ENCODE data around the gene ANKS1B.

The ANKS1B gene

DNA sequence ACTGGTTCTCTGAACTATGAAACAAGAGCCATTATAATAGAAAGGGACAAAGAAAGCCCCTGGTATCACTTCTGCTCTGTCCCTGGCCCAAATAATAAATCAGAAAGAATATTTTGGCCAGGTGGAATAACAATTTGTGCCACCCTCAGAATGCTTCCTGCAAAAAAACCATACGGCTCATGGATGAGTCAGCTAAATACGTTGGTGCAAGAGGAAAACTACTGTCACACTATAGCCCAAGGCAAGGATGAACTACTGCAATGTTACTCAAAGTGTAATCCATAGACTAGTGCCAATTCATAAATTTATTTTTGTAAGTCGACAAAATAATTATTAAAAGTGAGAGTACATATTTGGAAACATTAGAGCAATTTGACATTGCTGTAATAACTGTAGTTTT lies 68.2 kb downstream of the ANKS1B start:
- H3K4me3 ChIP-seq (ENCODE audit: extremely low read depth, insufficient read depth, low read length, poor library complexity, severe bottlenecking): no peak overlapping the region
- H3K27ac ChIP-seq (ENCODE audit: low read depth, low read length, severe bottlenecking): no peak overlapping the region
- WGBS, 2 experiments (ENCODE audit: insufficient coverage in 2 of 2): 90 to 100% methylated on average over 1 to 2 of the region's 3 CpGs
- H3K4me1 ChIP-seq (ENCODE audit: control insufficient read depth, insufficient read depth, low read length, poor library complexity, severe bottlenecking): no peaks in the 10 kb centered on the region
- no peaks in the 10 kb centered on the region for H3K36me3 ChIP-seq (ENCODE audit: control insufficient read depth, insufficient read depth, low read length)
- H3K9me3 ChIP-seq (ENCODE audit: control insufficient read depth, low read length): no peaks in the 10 kb centered on the region

DNA sequence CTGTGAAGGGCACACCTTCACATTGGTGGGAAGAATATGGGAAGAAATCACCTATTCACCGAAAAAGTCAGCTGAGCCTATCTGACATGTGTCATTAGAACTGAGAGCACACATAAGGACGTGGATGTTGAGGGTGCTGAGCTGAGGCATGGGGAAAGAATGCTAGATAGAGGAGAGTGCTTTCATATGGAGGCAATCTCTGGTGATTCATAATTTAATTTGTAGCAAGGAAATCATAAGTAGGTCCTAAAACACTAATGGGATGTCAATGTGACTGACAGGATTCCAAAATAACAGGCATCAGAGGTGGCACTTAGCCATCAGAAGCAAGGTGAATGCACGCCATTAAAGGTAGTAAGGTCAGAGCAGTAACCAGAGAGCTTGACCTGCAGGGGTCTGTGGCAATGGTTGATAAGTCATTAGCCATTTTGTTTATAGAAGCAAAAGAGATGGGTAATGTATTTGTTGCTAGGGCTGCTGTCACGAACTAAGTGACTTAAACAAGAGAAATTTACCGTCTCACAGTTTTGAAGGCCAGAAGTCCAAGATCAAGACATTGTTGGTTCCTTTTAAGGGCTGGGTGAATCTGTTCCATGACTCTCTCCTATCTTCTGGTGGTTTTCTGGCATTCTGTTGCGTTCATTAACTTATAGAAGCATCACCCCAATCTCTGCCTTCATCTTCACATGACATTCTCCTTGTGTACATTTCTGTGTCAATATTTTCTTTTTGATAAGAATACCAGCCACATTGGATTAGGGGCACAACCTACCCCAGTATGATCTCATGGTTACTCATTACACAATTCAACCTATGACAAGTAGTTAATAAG lies 69.3 kb downstream of the ANKS1B start:
- Histone ChIP-seq H3K36me3 (ENCODE audit: control insufficient read depth, insufficient read depth, low read length) (no peaks in the 10 kb centered on the region), H3K9me3 (ENCODE audit: control insufficient read depth, low read length) (no peaks in the 10 kb centered on the region), H3K4me1 (ENCODE audit: control insufficient read depth, insufficient read depth, low read length, poor library complexity, severe bottlenecking) (no peaks in the 10 kb centered on the region), H3K4me3 (ENCODE audit: extremely low read depth, insufficient read depth, low read length, poor library complexity, severe bottlenecking) (no peak overlapping the region), H3K27ac (ENCODE audit: low read depth, low read length, severe bottlenecking) (no peak overlapping the region)
- 88 to 89% methylated on average over 4 to 5 of the region's 6 CpGs for WGBS, 2 experiments (ENCODE audit: insufficient coverage in 2 of 2)

DNA sequence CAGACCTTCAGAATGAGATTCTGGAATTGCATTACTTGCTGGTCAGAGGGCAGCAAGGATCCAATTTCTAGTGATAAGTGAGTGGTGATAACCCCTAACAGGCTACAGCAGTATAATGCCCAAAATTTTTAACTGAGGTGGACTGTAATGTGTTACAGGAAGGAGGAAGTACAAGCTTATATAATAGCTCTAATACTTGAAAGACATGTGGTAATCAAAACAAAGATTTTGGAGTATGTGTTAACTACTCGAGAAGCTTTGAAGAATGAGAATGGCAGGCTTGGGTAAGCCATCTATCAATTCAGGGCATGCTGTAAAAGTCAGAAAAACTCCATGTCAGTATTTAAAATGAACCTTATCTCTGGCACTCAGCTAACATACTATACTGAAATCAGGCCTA lies 70.5 kb downstream of the ANKS1B start:
- H3K4me1 ChIP-seq (ENCODE audit: control insufficient read depth, insufficient read depth, low read length, poor library complexity, severe bottlenecking): no peaks in the 10 kb centered on the region
- H3K27ac ChIP-seq (ENCODE audit: low read depth, low read length, severe bottlenecking): peak overlapping the region; percentile 30
- H3K36me3 ChIP-seq (ENCODE audit: control insufficient read depth, insufficient read depth, low read length): no peaks in the 10 kb centered on the region
- no peaks in the 10 kb centered on the region for H3K9me3 ChIP-seq (ENCODE audit: control insufficient read depth, low read length)
- WGBS, 2 experiments (ENCODE audit: insufficient coverage in 2 of 2): 100% methylated on average over 1 of the region's 1 CpG; no CpG with 5 or more reads in 1 of the 2 experiments
- H3K4me3 ChIP-seq (ENCODE audit: extremely low read depth, insufficient read depth, low read length, poor library complexity, severe bottlenecking): no peak overlapping the region

DNA sequence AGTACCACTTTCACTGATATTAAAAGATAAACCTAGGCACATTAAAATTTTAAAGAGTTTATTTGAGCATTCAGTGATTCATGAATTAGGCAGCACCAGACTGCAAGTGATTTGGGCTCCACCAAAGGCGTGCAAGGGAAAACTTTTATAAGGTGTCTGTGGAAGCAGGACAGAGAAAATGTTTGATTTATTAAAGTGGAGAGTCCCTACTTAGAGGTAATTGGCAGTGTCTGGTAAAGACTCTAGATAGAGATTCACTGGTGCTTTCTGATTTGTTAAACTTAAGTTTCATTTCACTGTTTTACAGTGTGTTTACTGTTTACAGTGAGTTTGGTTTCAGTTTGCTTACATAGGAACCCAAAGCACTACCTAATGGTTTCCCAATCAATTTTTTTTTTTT lies 72.8 kb downstream of the ANKS1B start:
- Histone ChIP-seq H3K36me3 (ENCODE audit: control insufficient read depth, insufficient read depth, low read length) (no peaks in the 10 kb centered on the region), H3K4me1 (ENCODE audit: control insufficient read depth, insufficient read depth, low read length, poor library complexity, severe bottlenecking) (no peaks in the 10 kb centered on the region), H3K4me3 (ENCODE audit: extremely low read depth, insufficient read depth, low read length, poor library complexity, severe bottlenecking) (no peak overlapping the region), H3K9me3 (ENCODE audit: control insufficient read depth, low read length) (no peaks in the 10 kb centered on the region), H3K27ac (ENCODE audit: low read depth, low read length, severe bottlenecking) (no peak overlapping the region)
- WGBS, 2 experiments (ENCODE audit: insufficient coverage in 2 of 2): 91 to 100% methylated on average over 1 of the region's 1 CpG

DNA sequence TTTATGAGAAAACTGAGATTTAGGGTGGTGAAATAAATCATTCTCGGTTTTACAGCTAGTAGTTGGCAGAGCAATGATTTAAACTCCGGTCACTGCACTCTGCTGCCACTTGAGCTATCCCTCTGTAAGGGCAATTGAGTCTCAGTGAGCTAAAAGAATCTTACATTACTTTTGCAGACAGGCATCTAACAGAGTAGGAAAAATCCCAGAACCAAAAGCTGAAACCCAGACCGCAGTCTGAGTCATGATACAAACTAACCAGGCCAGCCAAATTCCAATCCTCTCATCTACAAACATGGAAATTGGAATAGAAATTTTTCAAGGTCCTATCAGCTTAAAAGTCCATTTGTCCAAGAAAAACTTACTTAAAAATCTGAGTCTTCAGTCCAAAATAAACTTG lies 73.7 kb downstream of the ANKS1B start:
- no peaks in the 10 kb centered on the region for H3K9me3 ChIP-seq (ENCODE audit: control insufficient read depth, low read length)
- no peaks in the 10 kb centered on the region for H3K4me1 ChIP-seq (ENCODE audit: control insufficient read depth, insufficient read depth, low read length, poor library complexity, severe bottlenecking)
- H3K4me3 ChIP-seq (ENCODE audit: extremely low read depth, insufficient read depth, low read length, poor library complexity, severe bottlenecking): no peak overlapping the region
- peak overlapping the region; percentile 16 for H3K27ac ChIP-seq (ENCODE audit: low read depth, low read length, severe bottlenecking)
- no peaks in the 10 kb centered on the region for H3K36me3 ChIP-seq (ENCODE audit: control insufficient read depth, insufficient read depth, low read length)
- WGBS, 2 experiments (ENCODE audit: insufficient coverage in 2 of 2): 40 to 78% methylated on average over 1 to 3 of the region's 3 CpGs

DNA sequence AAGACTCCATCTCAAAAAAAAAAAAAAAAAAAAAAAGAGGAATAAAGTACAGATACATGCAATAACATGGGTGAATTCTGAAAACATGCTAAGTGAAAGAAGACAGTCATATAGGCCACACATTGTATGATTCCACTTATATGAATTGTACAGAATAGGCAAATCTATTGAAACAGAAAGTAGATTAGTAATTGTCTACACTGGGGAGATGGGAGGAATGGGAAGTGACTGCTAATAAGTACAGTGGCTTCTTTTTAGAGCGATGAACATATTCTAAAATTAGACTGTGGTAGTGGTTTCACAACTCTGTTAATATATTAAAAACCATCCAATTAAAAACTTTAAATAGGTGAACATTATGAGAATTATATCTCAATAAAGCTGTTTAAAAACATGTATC lies 74.4 kb downstream of the ANKS1B start:
- no peaks in the 10 kb centered on the region for H3K36me3 ChIP-seq (ENCODE audit: control insufficient read depth, insufficient read depth, low read length)
- no peak overlapping the region for H3K4me3 ChIP-seq (ENCODE audit: extremely low read depth, insufficient read depth, low read length, poor library complexity, severe bottlenecking)
- H3K9me3 ChIP-seq (ENCODE audit: control insufficient read depth, low read length): no peaks in the 10 kb centered on the region
- WGBS, 2 experiments (ENCODE audit: insufficient coverage in 2 of 2): no CpG with 5 or more reads among the region's 1 CpG
- H3K4me1 ChIP-seq (ENCODE audit: control insufficient read depth, insufficient read depth, low read length, poor library complexity, severe bottlenecking): no peaks in the 10 kb centered on the region
- H3K27ac ChIP-seq (ENCODE audit: low read depth, low read length, severe bottlenecking): no peak overlapping the region

DNA sequence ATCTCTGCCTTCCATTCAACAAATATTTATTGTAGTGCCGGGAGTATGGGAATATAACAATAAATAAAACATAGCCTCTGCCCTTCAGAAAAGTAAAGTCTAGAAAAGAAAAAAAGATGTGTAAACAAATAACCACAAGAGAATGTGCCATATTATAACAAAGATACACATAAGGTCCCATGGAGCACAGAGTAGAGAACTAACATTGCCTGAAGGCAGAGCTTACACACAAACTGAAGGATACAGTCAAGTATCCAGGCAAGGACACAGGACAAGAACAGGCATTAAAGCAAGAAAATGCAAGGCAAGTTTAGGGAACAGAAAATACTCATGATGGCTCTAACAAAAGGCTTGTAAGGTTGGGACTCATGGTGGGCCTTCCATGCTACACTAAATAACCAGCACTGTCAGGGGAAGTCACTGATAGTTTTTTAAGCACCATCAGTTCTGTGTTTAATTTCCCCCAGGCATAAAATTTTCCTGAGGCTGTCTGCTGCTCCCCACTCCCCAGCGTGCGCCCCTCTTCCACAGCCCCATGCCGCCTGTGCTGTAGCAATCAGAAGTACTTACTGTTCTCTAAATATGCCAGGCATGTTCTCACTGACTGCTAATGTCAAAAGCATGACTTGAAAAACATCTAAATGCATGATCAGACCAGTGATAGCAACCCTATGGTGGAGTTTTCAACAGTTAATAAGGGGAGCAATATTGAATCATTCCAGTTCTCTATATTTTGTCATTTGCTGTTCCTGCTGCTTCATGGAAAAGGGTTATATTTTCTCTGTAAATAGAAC lies 77.8 kb downstream of the ANKS1B start:
- Histone ChIP-seq H3K9me3 (ENCODE audit: control insufficient read depth, low read length) (no peaks in the 10 kb centered on the region), H3K36me3 (ENCODE audit: control insufficient read depth, insufficient read depth, low read length) (no peaks in the 10 kb centered on the region), H3K27ac (ENCODE audit: low read depth, low read length, severe bottlenecking) (no peak overlapping the region), H3K4me1 (ENCODE audit: control insufficient read depth, insufficient read depth, low read length, poor library complexity, severe bottlenecking) (no peaks in the 10 kb centered on the region), H3K4me3 (ENCODE audit: extremely low read depth, insufficient read depth, low read length, poor library complexity, severe bottlenecking) (no peak overlapping the region)
- WGBS, 2 experiments (ENCODE audit: insufficient coverage in 2 of 2): 92 to 100% methylated on average over 3 of the region's 4 CpGs

DNA sequence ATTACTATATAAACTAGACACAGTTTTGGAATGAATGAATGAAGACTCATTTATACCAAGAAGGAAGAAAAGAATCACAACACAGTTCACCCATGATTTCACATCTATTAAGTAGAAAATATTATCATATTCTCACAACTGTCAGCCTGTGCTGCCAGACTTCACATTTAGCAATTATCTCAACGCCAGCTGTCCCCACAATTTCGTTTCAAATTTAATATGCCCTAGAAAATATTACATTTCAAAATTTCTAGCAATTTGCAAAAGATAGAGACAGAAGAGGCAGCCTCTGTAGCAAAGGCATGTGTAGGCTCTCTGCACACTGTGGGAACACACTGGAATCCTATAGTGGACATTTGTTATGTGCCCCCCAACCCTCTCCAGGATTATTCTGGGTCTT lies 83.6 kb downstream of the ANKS1B start:
- 60% methylated on average over 1 of the region's 2 CpGs; no CpG with 5 or more reads in 1 of the 2 experiments for WGBS, 2 experiments (ENCODE audit: insufficient coverage in 2 of 2)

DNA sequence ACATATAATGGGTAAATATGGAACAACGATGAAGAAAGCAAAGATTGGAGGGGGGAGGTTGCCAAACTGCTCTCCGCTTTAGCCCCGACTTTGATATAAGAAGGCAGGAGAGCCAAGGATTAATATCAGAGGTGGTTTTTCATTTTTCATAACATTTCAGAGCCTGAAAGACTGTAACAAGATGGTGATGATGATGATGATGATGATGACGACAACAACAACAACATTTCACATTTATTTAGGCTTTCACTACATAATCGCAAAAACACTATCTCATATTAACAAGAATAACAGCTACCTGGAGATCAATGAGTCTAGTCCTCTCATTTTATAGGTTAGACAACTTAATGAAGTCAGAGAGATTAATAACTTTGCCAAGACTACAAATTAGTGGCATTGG lies 86.1 kb downstream of the ANKS1B start:
- no peaks in the 10 kb centered on the region for H3K4me1 ChIP-seq (ENCODE audit: control insufficient read depth, insufficient read depth, low read length, poor library complexity, severe bottlenecking)
- 96% methylated on average over 3 of the region's 5 CpGs; no CpG with 5 or more reads in 1 of the 2 experiments for WGBS, 2 experiments (ENCODE audit: insufficient coverage in 2 of 2)
- no peak overlapping the region for H3K27ac ChIP-seq (ENCODE audit: low read depth, low read length, severe bottlenecking)
- no peaks in the 10 kb centered on the region for H3K9me3 ChIP-seq (ENCODE audit: control insufficient read depth, low read length)
- H3K36me3 ChIP-seq (ENCODE audit: control insufficient read depth, insufficient read depth, low read length): no peaks in the 10 kb centered on the region
- no peak overlapping the region for H3K4me3 ChIP-seq (ENCODE audit: extremely low read depth, insufficient read depth, low read length, poor library complexity, severe bottlenecking)

More for the DNA sequence above, 83.6 kb downstream of the ANKS1B start:
- Histone ChIP-seq H3K9me3 (ENCODE audit: control insufficient read depth, low read length) (no peaks in the 10 kb centered on the region), H3K27ac (ENCODE audit: low read depth, low read length, severe bottlenecking) (no peak overlapping the region), H3K4me3 (ENCODE audit: extremely low read depth, insufficient read depth, low read length, poor library complexity, severe bottlenecking) (no peak overlapping the region), H3K36me3 (ENCODE audit: control insufficient read depth, insufficient read depth, low read length) (no peaks in the 10 kb centered on the region), H3K4me1 (ENCODE audit: control insufficient read depth, insufficient read depth, low read length, poor library complexity, severe bottlenecking) (no peaks in the 10 kb centered on the region)

DNA sequence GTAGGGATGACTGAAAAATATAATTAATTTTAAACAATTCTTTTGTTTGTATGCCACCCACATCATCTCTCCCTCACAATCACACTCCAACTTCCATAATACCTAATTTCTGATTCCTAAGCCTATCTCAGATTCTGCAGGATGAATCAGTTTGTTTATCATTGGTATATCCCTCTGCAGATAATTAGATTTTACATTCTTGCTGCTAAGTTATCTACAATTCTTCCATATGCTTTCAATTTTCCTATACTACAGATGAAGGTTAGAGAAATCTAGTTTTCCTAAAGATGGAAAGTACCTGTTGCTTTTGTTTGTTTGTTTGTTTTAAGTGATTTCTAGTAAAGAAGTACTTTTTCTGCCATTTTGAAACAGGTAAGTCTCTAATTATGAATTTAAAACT lies 105.3 kb downstream of the ANKS1B start:
- no peaks in the 10 kb centered on the region for H3K9me3 ChIP-seq (ENCODE audit: control insufficient read depth, low read length)
- H3K4me1 ChIP-seq (ENCODE audit: control insufficient read depth, insufficient read depth, low read length, poor library complexity, severe bottlenecking): no peaks in the 10 kb centered on the region
- no peak overlapping the region for H3K4me3 ChIP-seq (ENCODE audit: extremely low read depth, insufficient read depth, low read length, poor library complexity, severe bottlenecking)
- H3K27ac ChIP-seq (ENCODE audit: low read depth, low read length, severe bottlenecking): no peak overlapping the region
- H3K36me3 ChIP-seq (ENCODE audit: control insufficient read depth, insufficient read depth, low read length): no peaks in the 10 kb centered on the region

DNA sequence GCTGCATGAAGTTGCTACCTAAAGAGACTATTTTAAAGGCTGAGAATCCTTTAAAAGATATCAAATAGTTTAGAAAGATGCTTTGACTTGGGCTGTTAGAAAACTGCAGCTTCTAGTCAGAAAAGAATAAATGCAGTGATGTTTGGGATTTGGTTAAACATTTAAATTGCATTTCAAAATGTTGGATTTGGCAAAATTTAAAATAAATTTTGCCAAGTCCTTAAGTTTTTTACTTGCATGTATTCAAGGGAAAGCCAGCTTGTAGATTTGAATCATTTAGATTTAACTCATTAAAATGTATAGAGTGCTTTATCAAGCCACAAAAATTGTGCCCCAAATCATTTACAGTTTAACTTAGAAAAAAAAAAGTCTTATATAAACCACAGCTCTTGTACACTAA lies 109.7 kb downstream of the ANKS1B start:
- Histone ChIP-seq H3K36me3 (ENCODE audit: control insufficient read depth, insufficient read depth, low read length) (no peaks in the 10 kb centered on the region), H3K4me3 (ENCODE audit: extremely low read depth, insufficient read depth, low read length, poor library complexity, severe bottlenecking) (no peak overlapping the region), H3K9me3 (ENCODE audit: control insufficient read depth, low read length) (peaks cover under 1% of the 10 kb centered on the region), H3K4me1 (ENCODE audit: control insufficient read depth, insufficient read depth, low read length, poor library complexity, severe bottlenecking) (no peaks in the 10 kb centered on the region), H3K27ac (ENCODE audit: low read depth, low read length, severe bottlenecking) (no peak overlapping the region)

Measured in mesodermal cell (in vitro differentiated cells).